HG03520 (cell line): ENCODE data around the gene RAD18.

Experiments used
- ATAC-seq: cut with Tn5 transposase; IDR thresholded peaks from one replicate; pipeline ENCODE4 v1.9.1; 2021; ENCODE audit warnings: mild to moderate bottlenecking, moderate library complexity; ENCODE audit not compliant: unreplicated experiment

The RAD18 gene

DNA sequence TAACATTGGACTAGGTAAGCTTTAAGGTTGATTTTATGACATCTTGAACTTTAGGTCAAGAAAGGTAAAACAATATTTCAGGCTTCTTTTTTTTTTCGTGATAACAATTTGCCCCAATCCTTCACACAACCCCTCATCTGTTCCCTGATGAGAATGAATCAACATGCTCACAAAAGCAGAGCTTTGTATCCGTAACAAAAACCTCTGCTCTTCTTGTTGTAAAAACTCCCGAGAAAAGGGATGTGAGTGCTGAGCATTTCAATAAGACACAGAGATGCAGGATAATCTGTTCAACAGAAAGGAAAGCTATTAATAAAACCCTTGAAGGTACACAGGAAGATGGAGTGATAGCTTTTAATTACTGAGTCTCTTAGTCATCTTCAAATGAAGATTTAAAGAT, 94.3 kb downstream of the RAD18 start:
- no peak for ATAC-seq

DNA sequence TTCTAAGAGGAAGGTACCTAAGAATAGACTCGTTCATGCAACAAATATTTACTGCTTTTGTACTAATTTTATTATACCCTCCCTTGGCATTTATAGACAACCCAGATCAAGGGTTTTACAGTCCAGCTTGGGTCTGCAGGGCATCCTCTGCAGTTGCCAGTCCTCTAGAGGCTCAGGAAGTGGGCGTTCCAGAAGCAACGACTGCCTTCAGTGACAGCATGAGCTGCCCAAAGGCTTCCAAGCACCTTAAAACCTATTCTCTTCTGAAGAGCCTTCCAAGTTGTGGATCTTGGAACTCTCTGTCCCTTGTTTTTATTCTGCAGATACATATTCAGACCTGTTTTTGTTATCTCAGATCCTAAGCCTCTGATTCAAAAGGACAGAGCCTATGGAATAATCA, 95.6 kb downstream of the RAD18 start:
- no peak for ATAC-seq

DNA sequence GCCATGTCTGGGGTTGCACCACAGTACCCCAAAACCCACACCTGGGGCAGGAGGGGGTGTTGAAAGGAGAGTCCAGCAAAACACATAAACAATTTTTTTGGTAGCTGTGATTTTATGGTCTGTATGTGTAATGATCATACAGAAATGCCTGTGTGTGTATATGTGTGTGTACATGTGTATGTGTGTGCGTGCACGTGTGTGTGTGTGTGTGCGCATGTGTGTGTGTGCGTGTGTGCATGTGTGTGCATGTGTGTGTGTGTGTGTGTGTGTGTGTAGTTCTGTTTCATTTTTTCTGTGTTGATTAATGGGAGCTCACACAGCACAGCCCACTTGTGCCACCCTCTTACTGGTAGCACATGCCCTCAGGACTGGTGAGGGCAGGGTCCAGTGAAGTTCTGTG, 97.6 kb downstream of the RAD18 start:
- no peak for ATAC-seq

DNA sequence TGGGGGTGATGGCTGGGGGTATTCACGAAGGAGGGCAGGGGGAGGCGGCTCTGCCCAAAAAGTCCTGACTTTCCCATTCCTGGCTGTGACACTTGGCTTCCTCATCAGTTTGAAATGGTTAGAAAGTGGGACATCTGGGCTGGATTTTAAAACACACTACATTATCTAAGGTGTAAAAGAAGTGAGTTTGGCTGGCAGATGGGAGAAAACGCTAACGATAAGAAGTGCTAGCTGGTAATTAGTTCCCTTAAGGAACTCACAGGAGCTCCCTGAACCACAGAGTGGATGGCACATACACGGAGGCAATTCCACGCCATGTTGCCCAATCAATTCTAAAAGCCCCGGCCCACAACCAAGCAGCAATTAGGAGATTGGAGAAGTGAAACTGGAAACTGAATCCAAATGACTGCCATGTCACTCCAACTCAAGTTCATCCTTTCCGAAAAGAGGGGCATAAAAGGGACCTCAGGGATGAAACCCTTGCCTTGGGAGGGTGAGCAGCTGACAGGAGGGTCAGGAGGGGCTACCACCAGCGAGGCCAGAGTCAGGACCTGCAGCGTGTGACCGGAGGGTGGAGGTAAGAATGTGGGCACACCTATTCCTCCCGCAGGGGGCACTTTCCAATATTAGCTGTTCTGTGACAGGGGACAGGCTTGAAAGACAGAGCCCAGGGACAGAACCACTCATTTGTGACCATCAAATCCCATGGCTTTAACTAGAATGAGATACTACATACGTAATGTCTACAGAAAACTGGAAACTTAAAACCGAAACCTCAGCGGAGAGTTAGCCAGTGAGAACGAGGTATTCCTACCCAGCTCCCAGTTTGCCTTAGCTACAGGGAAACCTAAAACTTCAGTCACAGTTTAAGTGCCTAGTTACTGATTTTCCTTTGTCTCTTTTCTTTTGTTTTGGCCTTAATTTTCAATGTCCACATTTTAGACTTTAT, 98.6 kb downstream of the RAD18 start:
- no peak for ATAC-seq

DNA sequence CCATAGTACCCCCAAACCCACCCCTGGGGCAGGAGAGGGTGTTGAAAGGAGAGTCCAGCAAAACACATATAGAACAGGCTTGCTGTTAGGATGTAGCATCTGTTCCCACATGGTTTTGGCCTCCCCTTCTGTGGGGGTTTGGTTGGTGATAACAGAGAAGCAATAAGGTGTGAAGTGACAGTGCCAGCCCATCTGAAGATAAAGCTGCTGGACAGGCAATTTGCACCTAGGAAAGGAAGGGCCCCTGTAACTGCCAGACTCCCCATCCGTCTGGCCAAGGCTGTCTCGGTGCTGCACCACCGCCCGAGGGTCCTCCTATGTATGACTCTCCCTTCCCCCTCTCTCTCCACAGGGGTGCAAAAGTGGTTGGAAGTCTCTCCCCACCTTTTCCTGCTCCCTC, 99.4 kb downstream of the RAD18 start:
- no peak for ATAC-seq

DNA sequence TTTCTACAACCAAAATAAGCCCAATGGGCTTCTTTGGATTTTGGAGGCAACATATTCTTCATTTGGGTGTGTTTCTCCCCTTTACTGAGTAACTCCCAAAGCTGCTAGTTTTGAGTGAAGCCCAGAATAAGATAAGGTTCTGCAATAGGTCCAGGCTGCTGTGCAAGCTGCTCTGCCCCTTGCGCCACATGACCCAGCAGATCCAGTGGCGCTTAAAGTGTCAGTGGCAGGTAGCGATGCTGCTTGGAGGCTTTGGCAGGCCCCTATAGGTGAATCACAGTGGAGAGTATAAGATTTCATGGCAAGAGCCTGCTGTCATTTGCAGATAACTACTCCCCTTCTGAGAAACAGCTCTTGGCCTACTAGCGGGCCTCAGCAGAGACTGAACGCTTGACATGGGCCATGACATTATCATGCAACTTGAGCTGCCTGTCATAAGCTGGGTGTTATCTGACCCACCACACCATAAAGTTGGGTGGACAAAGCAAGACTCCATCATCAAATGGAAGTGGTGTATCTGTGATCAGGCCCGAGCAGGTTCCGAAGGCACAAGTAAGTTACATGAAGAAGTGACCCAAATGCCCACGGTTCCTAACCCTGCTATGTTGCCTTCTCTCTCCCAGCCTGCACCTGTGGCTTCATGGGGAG, 105.4 kb downstream of the RAD18 start:
- ATAC-seq, result no peak

DNA sequence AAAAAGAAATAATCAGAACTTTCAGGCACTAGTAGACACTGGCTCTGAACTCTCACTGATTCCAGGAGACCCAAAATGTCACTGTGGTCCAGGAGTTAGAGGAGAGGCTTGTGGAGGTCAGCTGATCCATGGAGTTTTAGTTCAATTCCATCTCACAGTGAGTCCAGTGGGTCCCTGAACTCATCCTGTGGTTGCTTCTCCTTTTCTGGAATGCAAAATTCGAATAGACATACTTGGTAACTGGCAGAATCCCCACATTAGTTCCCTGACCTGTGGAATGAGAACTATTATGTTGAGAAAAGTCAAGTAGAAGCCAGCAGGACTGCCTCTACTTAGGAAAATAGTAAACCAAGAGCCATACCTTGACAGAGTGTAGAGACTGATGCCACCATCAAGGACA, 106.6 kb downstream of the RAD18 start:
- ATAC-seq, result no peak

DNA sequence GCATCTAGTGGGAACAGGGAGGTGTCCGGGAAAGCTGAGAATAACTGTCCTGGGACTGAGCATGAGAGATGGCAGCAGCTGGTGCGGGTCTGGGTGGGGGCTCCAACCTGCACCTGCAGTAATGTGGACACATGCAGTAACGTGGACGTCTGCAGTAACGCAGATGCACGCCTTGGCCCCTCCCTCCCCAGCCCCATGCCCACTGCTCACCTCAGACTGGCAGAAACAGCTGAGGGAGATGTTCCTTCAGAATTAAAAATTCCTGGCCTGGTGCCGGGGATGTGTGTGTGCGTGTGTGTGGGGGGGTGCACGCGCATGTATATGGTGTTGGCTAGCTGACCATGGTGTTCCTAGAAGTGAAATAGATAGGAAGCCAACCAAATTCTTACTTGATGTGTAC, 107.2 kb downstream of the RAD18 start:
- ATAC-seq, result no peak

DNA sequence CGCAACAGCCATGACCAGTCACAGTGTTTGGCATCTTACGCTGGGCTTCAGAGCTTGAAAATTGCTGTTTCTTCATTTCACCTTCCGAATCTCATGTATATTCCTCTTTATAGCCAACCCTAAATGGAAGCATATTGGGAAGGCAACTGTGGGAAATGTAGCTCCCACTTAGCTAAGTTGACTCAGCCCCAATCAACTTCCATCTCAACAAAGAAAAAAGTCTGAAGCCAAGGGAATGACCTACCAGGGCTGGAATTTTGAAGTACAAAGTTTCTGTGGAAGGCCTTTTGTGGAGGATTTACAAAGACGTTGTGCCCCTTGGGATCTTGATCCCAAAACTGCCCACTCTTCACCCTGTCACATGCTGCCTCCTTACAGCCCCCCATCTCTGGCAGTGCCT, 108.6 kb downstream of the RAD18 start:
- ATAC-seq, result no peak

DNA sequence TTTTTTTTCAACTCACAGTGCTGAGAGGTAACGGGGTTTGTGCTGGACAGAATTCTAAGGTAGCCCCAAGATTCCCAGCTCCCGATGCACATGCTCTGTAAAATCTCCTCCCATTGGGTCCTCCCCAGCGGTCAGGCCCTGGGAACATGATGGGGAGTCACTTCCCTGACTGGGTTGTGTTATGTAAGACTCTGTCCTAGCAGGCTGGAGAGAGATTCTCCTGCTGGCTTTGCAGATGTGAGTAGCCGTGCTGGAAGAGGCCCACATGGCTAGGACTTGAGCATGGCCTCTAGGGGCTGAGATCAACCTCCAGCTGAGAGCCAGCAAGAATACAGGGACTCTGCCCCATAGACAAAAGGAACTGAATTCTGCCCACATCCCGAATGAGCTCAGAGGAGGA, 110.2 kb downstream of the RAD18 start:
- no peak for ATAC-seq

DNA sequence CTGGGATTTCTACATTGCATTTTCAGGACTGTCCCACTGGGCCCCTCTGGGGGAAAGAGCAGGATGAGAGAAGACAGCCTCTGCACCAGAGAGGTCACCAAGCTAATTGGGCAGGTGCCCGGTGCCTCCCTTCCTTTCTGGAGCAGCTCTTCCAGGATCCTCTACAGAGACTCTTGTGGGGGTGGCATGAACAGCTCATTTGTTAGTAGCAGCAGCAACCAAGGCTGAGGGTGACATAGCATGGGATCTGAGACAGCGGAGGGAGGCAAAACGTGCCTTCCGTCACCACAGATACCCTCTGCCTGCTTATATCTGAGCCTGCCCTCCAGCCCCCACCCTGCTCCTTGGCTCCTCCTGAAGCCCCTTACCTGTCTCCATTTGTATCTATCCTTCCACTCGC, 110.8 kb downstream of the RAD18 start:
- no peak for ATAC-seq

DNA sequence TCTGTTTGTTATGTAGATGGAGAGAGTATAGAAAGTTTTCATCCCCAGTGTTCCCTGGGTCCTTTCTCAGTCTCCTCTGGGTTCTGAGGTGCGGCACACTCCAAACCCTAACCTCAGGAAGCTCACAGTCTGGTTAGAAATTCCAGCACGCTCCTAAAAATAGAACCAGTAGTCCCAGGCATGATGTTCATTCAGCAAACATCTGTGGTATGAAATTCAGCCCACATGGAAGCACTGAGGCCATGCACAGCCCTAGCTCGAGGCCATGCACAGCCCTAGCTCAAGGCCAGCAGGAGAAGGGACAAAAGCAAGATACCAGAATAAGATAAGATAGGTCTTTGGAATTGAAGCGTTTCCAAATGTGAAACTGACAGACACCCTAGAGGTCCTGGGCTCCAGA, 111.6 kb downstream of the RAD18 start:
- ATAC-seq, result no peak

DNA sequence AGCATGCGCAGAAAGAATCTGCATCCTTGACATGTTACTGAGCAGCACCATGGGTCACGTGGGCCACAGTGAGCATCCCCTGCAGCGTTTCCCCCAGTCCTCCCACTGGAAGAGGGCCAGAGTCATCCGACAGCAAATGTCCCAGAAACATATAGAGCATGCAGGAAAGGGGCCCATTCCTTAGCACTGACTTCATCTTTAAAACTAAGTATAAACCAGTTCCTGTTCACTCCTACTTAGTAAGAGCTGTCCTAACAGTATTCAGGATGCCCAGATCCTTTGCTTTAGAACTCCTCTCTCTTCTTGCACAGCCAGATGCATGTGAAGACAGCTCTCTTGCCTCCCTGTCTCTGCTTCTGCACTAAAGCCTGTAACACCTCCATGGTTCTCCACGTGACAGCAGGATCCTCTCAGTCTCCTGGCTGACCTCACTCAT, 114.6 kb downstream of the RAD18 start:
- ATAC-seq, result no peak

DNA sequence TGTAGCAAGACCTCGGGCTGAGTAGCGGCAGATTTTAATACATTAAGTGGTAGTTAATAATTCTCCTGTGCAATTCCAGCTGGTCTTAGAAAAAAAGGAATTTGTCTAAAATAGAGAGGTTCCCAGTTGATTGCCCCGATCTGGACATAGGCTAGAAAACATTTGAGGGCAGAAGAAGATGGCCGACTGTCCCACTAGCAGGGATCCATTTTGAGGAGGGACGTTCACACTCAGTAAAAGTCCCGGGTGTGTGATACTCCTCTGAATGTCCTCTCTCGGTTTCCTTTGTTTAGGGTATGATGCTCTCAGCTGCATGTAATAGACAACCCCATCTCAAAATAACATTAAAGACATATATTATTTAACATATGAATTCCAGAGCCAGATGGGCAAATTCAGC, 116.0 kb downstream of the RAD18 start:
- no peak for ATAC-seq

DNA sequence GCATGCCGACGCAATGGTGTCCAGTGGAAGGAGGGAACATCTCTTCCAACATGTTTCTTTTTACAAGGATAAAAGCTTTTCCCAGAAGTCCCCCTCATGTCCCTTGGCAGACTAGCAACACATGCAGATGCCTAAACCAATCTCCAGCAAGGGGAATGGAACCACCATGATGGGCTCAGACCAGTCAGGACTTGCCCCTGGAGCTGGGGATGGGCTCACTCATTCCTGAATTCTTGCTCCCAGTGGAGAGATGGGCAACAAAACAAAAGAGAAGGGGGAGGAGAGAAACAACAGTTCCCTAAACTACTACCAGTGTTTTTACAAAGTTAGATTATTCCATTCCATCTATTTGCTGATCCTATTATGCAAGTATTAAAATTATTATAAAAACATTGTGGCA, 117.1 kb downstream of the RAD18 start:
- no peak for ATAC-seq

DNA sequence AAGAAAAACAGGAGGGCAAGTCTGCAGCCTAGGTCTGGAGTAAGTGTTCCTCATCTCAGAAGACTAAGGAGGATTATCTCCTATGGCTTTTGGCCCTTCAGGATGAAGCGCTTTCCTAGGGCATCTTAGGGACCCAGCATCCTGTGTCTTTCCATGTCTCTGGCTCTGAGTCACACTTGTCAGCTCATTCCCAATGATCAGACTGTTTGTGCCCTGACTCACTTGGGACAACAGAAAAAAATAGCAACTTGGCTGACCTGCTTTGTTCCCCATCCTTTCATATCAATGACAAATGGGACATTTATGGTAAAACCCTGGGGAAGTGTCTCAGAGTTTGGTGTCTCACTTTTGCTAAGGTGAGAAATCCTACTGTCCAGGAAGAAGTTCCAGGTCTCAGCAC, 117.6 kb downstream of the RAD18 start:
- no peak for ATAC-seq

DNA sequence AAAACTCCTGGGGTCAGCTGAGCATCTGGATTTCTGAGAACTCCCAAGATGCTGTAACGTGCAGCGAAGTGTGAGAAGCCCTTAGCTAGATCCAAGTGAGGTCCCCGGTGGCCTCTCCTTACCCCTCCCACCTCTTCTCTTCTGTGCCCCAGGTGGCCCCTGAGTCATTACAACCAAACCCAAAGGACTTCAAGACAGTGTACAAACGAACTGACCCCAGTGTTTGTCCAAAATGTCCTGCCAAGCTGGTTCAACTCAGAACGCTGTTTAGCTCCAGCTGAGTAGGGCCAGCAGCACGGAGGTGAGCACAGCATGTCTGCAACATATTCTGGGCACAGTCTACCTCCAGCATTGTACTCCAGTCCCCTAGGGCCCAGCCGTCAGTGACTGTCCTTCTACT, 119.9 kb downstream of the RAD18 start:
- ATAC-seq, result no peak

DNA sequence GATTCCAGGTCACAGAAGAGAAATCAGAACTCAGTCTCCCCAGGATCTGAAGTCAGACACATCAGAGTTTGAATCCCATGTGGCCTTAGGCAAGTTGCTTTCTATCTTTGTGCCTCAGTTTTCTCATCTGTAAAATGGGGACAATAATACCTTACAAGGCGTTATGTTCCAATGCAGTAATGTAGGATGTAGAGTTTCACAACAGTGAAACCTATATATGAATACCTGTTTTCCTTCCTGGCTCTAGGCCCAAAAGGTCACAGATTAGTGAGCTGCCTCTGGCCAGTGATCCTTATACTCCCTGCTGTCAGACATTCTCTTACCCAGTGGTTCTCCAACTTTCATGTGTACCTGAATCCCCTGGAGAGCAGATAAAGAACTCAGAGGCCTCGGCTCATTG, 121.0 kb downstream of the RAD18 start:
- ATAC-seq, result no peak

DNA sequence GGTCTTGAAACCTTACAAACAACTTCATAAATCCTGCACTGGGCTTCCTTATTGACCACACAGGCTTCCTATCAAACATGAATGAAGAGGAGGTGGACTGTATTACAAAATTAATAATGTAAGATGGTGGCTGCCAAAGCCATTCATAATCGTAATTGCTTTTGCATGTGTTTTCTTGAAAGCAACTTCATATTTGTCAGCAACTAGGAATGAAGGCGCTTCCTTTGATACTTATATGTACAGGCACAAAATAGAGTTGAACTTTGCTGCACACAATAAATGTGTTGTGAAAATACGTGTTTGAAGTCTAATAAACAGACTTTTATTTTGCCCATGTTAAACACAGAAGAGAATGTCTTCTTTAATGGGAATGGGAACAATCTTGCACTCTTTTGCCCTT, 121.8 kb downstream of the RAD18 start:
- ATAC-seq, result no peak

DNA sequence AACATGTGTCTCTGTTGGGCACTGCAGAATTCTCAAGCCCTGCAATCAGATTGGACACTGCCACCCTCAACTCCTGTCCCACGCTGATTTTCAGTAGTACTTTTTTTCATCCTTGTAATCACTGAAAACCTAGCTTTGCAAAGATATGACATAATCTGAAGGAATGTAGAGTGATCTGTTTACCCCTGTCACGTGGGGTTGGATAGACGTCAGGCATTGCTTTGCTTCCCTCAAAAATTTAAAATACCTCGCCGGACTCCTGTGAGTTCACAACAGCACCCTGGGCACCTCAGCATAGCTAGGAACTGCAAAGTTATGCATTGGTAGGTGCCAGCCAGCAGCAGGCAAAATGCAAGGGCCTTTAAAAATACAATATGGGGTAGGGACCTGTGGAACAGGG, 122.7 kb downstream of the RAD18 start:
- ATAC-seq, result no peak

DNA sequence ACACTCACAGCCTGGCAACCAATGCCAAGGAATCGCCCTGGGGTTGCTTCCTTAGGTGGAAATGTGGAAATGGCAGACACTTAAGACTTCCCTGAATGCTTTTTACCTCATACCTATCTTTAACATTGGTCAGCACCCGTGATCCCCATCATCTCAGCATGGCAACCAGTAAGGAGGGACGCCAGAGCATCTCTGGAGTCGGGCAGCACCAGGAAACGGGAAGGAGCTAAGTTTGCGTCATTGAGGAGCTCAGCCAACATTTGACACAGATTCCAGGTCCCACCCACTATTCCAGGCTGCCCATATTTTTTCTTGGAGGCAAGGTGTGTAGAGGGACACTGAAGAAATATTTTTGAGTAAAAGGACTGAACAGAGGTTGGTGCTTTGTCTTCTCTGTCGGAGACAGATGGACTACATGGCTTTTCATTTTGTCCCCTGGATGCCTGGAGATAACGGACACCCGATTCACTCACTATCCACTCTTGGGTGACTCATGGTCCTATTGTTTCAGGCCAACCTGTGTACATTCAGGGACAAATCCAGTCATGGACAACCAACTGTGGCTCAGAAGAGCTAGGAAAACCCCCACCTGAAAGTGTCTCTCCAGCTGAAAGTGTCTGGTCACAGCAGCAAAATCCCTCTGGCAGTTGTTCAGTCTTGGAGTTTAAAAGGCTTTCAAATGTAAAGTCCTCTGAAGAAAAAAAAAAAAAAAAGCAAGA, 123.5 kb downstream of the RAD18 start:
- no peak for ATAC-seq
